Esophagus squamous epithelium (tissue), 5 donors: ENCODE data around the gene RAB40C. TPM values are rescaled to one million over a fixed set of nuclear protein-coding genes. Genes with fewer than 3 reads are reported as not detected.

Source experiments
- DNase-seq: peaks from one replicate; lab custom pipeline; 2025; lab: John Stamatoyannopoulos, UW
- H3K27ac ChIP-seq, 4 donors: fragments of 200-600 bp; sonication (generic); one replicate each; pipeline ENCODE4 v1.5.1; 2016 to 2019; ENCODE audit warnings: mild to moderate bottlenecking in 1 of 4
- H3K27me3 ChIP-seq, 4 donors: fragments of 200-600 bp; sonication (generic); 1 replicate in 3 of 4; 2 replicates in 1 of 4; pipeline versions ENCODE4 v1.5.1 to v1.6.0; 2017 to 2021; ENCODE audit warnings: antibody characterized with exemption in 1 of 4
- H3K36me3 ChIP-seq, 3 donors: fragments of 200-600 bp; sonication (generic); one replicate each; pipeline ENCODE4 v1.5.1; 2016 to 2019
- H3K4me1 ChIP-seq, 3 donors: fragments of 200-600 bp; sonication (generic); one replicate each; pipeline ENCODE4 v1.5.1; 2017 to 2019
- H3K4me3 ChIP-seq, 4 donors: fragments of 200-600 bp; sonication (generic); 1 replicate in 3 of 4; 2 replicates in 1 of 4; pipeline ENCODE4 v1.5.1; 2016 to 2019; ENCODE audit warnings: mild to moderate bottlenecking in 2 of 4, moderate library complexity in 1 of 4
- H3K9me3 ChIP-seq, 3 donors: fragments of 200-600 bp; sonication (generic); one replicate each; pipeline ENCODE4 v1.5.1; 2016 to 2019
- POLR2A ChIP-seq, 4 donors: fragments of 450-650 bp; IDR thresholded peaks; one replicate each; pipeline ENCODE4 v1.6.1; 2017; ENCODE audit warnings: antibody characterized with exemption in 4 of 4, mild to moderate bottlenecking in 4 of 4, moderate library complexity in 3 of 4
- WGBS, 2 donors: methylation state at CpG; one replicate each; pipeline ENCODE4 v1.1.5; 2018; 5-methylcytosine and 5-hydroxymethylcytosine counted together
- intact Hi-C: fragments of 100-400 bp; cut with DNase I; formaldehyde crosslinking; loops from one replicate; pipeline ENCODE4 v1.15.0; 2022
- total RNA-seq, 4 donors: library from RNA; depleted of rRNA; stranded (reverse); fragments of >200 nt; gene quantifications; one replicate each; pipeline ENCODE4 v1.1.0, GENCODE V29; 2016
- TF ChIP-seq, protein P1 (sequence below), 6 experiments: fragments of 450-650 bp in 4 of 6; fragments of 200-600 bp in 2 of 6; sonication (generic) in 2 of 6; IDR thresholded peaks; one replicate each; pipeline ENCODE4 v1.5.1; 2016 to 2019; ENCODE audit warnings: antibody characterized with exemption in 6 of 6, mild to moderate bottlenecking in 4 of 6, moderate library complexity in 4 of 6
- donor health status: DM: yes; HTN: yes; CAD: no.

RAB40C gene
- total RNA-seq, 4 donors from 2014 or later, result 14.2 to 31.4 (median 20.3) TPM

DNA sequence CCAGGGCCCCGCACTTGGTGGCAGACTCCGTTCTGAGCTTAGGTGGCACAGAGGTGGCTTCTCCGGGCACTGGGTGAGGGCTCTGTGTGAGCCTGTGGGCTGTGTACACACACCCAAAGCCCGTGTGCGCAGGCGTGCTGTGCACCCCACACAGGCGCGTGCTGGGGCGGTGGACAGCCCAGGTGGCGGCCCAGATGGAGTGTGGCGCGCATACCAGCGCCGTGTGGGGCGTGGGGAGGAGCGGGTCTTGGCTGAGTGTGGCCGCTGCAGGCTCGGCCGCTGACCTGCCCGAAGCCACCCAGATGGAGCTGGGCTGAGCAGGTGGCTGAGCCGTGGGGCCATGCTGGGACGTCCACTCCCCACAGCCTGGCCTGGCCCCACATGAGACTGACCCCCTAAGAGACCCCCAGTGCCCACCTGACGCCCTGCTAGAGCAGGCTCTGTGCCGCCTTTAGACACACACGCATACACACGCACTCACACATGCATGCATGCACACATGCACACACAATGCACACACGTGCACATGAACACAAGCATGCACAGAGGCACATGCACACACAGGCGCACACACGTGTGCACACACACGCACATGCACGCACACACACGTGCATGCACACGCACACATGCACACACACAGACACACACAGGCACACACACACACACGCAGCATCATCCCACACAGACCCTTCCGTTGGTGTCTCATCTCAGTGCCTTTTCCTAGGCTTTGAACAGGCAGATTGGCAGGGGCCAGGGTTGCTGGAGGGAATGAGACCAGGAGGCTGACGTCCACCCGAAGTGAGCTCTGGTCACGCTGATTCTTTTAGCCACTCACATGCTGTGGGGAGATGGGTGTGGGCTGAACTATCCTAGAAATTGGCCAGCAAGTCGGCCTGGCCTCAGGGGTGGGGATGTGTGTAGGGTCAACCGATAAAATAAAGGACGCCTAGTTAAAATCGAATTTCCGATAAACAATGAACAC is 27.6 kb upstream of the RAB40C start:
- TF ChIP-seq POLR2A (IDR thresholded peaks at IDR 0.05), result no peak
- TF ChIP-seq, protein P1, sequence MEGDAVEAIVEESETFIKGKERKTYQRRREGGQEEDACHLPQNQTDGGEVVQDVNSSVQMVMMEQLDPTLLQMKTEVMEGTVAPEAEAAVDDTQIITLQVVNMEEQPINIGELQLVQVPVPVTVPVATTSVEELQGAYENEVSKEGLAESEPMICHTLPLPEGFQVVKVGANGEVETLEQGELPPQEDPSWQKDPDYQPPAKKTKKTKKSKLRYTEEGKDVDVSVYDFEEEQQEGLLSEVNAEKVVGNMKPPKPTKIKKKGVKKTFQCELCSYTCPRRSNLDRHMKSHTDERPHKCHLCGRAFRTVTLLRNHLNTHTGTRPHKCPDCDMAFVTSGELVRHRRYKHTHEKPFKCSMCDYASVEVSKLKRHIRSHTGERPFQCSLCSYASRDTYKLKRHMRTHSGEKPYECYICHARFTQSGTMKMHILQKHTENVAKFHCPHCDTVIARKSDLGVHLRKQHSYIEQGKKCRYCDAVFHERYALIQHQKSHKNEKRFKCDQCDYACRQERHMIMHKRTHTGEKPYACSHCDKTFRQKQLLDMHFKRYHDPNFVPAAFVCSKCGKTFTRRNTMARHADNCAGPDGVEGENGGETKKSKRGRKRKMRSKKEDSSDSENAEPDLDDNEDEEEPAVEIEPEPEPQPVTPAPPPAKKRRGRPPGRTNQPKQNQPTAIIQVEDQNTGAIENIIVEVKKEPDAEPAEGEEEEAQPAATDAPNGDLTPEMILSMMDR (IDR thresholded peaks at IDR 0.05), result no peak
- no peak for DNase-seq
- 66 to 83% methylated on average over 10 to 16 of the region's 43 CpGs for WGBS, 2 donors
- H3K27ac ChIP-seq, result no peak overlapping the region
- intact Hi-C loops, result no loop called here
- peaks cover 19 to 48% (median 21%) of the 10 kb centered on the region in 3 donors for H3K4me1 ChIP-seq
- no peaks in the 10 kb centered on the region for H3K36me3 ChIP-seq
- H3K4me3 ChIP-seq, result no peak overlapping the region
- H3K27me3 ChIP-seq, result peaks cover 13 to 84% (median 21%) of the 10 kb centered on the region in 4 donors
- H3K9me3 ChIP-seq, result no peaks in the 10 kb centered on the region

DNA sequence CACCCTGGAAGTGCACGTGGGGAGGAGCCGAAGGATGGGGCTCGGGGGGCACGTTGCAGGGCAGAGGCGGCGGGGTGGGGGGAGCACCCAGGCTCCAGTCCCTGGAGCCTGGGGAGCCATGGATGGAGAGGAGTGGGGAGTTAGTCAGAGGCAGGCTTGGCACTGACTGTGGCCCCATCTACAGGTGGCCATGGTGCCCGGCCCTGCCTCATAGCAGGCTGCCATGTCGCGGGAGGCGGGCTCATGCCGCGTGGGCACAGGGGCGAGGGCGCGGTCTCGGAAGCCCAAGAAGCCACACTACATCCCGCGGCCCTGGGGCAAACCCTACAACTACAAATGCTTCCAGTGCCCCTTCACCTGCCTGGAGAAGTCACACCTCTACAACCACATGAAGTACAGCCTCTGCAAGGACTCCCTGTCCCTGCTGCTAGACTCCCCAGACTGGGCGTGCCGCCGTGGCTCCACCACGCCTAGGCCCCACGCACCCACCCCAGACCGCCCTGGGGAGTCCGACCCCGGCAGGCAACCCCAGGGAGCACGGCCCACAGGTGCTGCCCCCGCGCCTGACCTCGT is 26.7 kb upstream of the RAB40C start:
- Histone ChIP-seq H3K4me3 (no peak overlapping the region), H3K27me3 (peaks cover 13 to 75% (median 21%) of the 10 kb centered on the region in 4 donors), H3K36me3 (no peaks in the 10 kb centered on the region), H3K4me1 (peaks cover 26 to 57% (median 26%) of the 10 kb centered on the region in 3 donors), H3K27ac (no peak overlapping the region), H3K9me3 (no peaks in the 10 kb centered on the region)
- DNase-seq, result no peak
- TF ChIP-seq, protein P1 (IDR thresholded peaks at IDR 0.05), result no peak
- TF ChIP-seq POLR2A (IDR thresholded peaks at IDR 0.05), result no peak
- intact Hi-C loops, result no loop called here
- WGBS, 2 donors, result 58 to 87% methylated on average over 6 of the region's 30 CpGs

- H3K27me3 ChIP-seq, result peaks cover 10 to 58% (median 12%) of the 10 kb centered on the region in 4 donors
- DNase-seq, result no peak
- no peak for TF ChIP-seq POLR2A (IDR thresholded peaks at IDR 0.05)
- 63 to 89% methylated on average over 3 to 5 of the region's 42 CpGs for WGBS, 2 donors
- no peak overlapping the region for H3K27ac ChIP-seq
- H3K4me1 ChIP-seq, result peaks cover 36 to 60% (median 36%) of the 10 kb centered on the region in 3 donors
- no peaks in the 10 kb centered on the region for H3K9me3 ChIP-seq
- intact Hi-C loops, result no loop called here
- H3K36me3 ChIP-seq, result no peaks in the 10 kb centered on the region
- H3K4me3 ChIP-seq, result no peak overlapping the region
These were observed 25.0 kb upstream of the RAB40C start for GRCh38 chr16:564690-565418.

DNA sequence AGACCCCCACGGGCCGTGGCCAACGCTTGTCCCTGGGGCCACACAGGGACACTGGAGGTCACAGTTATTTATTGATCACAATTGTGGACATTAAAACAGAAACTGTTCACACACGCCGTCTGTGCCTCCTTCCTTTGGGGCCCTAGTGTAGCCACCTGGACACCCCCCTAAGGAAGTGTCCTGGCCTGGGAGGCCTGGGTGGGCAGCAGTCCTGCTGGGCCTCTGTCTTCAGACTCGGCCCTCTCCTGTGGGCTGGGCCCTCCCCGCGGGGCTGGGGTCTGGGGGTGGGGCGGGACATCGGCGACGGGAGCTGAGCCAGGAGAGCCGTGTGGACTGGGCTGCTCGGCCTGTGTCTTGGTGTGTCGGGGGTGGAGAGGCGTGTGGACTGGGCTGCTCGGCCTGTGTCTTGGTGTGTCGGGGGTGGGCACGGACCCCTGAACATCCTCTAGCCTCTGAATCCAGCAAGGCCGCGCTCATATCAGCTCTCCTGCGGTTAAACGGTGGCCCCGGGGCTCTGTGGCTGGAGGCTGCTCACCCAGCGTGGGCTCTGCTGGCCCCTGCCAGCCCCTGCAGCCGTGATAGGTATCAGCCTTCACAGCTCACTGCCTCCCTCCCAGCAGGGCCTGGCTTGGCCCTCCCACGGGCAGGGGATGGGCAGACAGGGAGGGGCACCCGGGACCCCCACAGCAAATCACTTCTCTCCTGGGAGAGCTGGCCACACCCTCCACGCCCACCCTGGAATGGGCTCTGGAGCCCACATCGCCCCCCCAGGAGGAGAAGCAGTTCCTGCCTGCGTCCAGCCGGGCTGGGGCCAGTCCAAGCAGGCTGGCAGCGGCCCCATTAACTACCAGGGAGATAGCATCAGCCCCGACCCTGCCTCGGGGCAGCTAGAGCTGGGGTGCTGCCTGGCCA is 24.2 kb upstream of the RAB40C start:
- peak overlapping the region in 3 of 4 donors; percentile 7 to 68 (median 54) for H3K27ac ChIP-seq
- TF ChIP-seq, protein P1 (IDR thresholded peaks at IDR 0.05), result no peak
- TF ChIP-seq POLR2A (IDR thresholded peaks at IDR 0.05), result no peak
- DNase-seq, result no peak
- intact Hi-C loops, result no loop called here
- H3K4me3 ChIP-seq, result no peak overlapping the region
- no peaks in the 10 kb centered on the region for H3K9me3 ChIP-seq
- peaks cover 8 to 50% (median 12%) of the 10 kb centered on the region in 4 donors for H3K27me3 ChIP-seq
- H3K36me3 ChIP-seq, result no peaks in the 10 kb centered on the region
- WGBS, 2 donors, result 61 to 80% methylated on average over 1 to 8 of the region's 35 CpGs
- peaks cover 31 to 59% (median 38%) of the 10 kb centered on the region in 3 donors for H3K4me1 ChIP-seq
